CD4-positive, CD25-positive, alpha-beta regulatory T cell (primary cell): ENCODE measurements around the gene TSC1. TPM values are rescaled to one million over a fixed set of nuclear protein-coding genes. Genes with fewer than 3 reads are reported as not detected.

Experiments used
- ATAC-seq, 2 donors: fragments of 150-1000 bp; cut with Tn5 transposase; one replicate each; pipeline ENCODE4 v1.10.0; 2021; ENCODE audit warnings: low read depth in 2 of 2, moderate number of reproducible peaks in 2 of 2, moderate library complexity in 1 of 2
- DNase-seq, 3 donors: peaks; one replicate each; pipeline versions ENCODE4 v3.0.0 to v3.0.0-alpha.2; 2012 to 2022; ENCODE audit warnings: mixed read lengths in 1 of 3
- H3K27ac ChIP-seq: one replicate; pipeline ENCODE4 v1.7.0; 2013; ENCODE audit warnings: mild to moderate bottlenecking, low read length; ENCODE audit not compliant: insufficient read depth, poor library complexity, severe bottlenecking
- H3K27me3 ChIP-seq: one replicate; pipeline ENCODE4 v1.7.0; 2013; ENCODE audit warnings: low read length; ENCODE audit not compliant: control insufficient read depth, insufficient read depth
- H3K36me3 ChIP-seq: one replicate; pipeline ENCODE4 v1.7.0; 2013; ENCODE audit warnings: mild to moderate bottlenecking, low read length, moderate library complexity; ENCODE audit not compliant: control insufficient read depth, insufficient read depth
- H3K4me1 ChIP-seq: 2 replicates; pipeline ENCODE4 v1.7.0; 2013; ENCODE audit warnings: mild to moderate bottlenecking, low read length; ENCODE audit not compliant: insufficient read depth, control insufficient read depth, poor library complexity, severe bottlenecking
- H3K4me3 ChIP-seq: one replicate; pipeline ENCODE4 v1.7.0; 2013; ENCODE audit warnings: low read depth, mild to moderate bottlenecking, low read length, moderate library complexity
- H3K9me3 ChIP-seq, 2 experiments: 1 replicate in 1 of 2; 2 replicates in 1 of 2; pipeline ENCODE4 v1.7.0; 2013; ENCODE audit warnings: low read length in 2 of 2, mild to moderate bottlenecking in 1 of 2, moderate library complexity in 1 of 2; ENCODE audit not compliant: control insufficient read depth in 2 of 2
- H3K27ac Mint-ChIP-seq, 3 donors: one replicate each; pipeline ENCODE4 v1.8.0; 2020 to 2022; ENCODE audit warnings: mild to moderate bottlenecking in 3 of 3, mixed read lengths in 3 of 3, moderate library complexity in 2 of 3
- H3K27me3 Mint-ChIP-seq: one replicate; pipeline ENCODE4 v1.8.0; 2022; ENCODE audit warnings: mild to moderate bottlenecking, mixed read lengths
- H3K36me3 Mint-ChIP-seq: one replicate; pipeline ENCODE4 v1.8.0; 2020; ENCODE audit warnings: mixed read lengths
- H3K4me1 Mint-ChIP-seq, 4 donors: one replicate each; pipeline ENCODE4 v1.8.0; 2020 to 2022; ENCODE audit warnings: mixed read lengths in 4 of 4, mild to moderate bottlenecking in 1 of 4
- H3K4me3 Mint-ChIP-seq, 4 donors: one replicate each; pipeline ENCODE4 v1.8.0; 2020 to 2022; ENCODE audit warnings: mild to moderate bottlenecking in 4 of 4, mixed read lengths in 4 of 4, moderate library complexity in 3 of 4
- H3K9me3 Mint-ChIP-seq, 7 donors: one replicate each; pipeline ENCODE4 v1.8.0; 2020 to 2022; ENCODE audit warnings: mixed read lengths in 7 of 7, mild to moderate bottlenecking in 3 of 7, moderate library complexity in 2 of 7
- polyA plus RNA-seq, 4 donors: library from polyadenylated mRNA; unstranded; fragments of 300-500 nt; fragmentation: Illumina TruSeq; gene quantifications; one replicate each; pipeline ENCODE4 v1.2.3, GENCODE V29; 2021
- total RNA-seq: library from RNA; stranded (reverse); gene quantifications from one replicate; pipeline ENCODE4 v1.2.3, GENCODE V29; 2022

Gene TSC1
- total and polyA plus RNA-seq, 5 donors from 2014 or later = 8.7 to 63.0 (median 11.7) TPM

- H3K27me3 Mint-ChIP-seq = peaks cover 10% of the 10 kb centered on the region
- ATAC-seq = no peak
Measured at GRCh38 chr9:132875159-132875558, 69.3 kb downstream of the TSC1 start.

GRCh38 chr9:132873403-132873802 lies 71.0 kb downstream of the TSC1 start:
- peak overlapping the region in 2 of 4 donors; percentile 17 to 25 for H3K4me3 Mint-ChIP-seq
- Histone ChIP-seq H3K4me3 (no peak overlapping the region), H3K4me1 (peaks cover 8% of the 10 kb centered on the region), H3K27me3 (no peaks in the 10 kb centered on the region), H3K9me3 (no peaks in the 10 kb centered on the region), H3K36me3 (no peaks in the 10 kb centered on the region), H3K27ac (no peak overlapping the region)
- DNase-seq (peak in 1 of 3 donors; percentile 44), ATAC-seq (no peak)
- no peaks in the 10 kb centered on the region for H3K36me3 Mint-ChIP-seq
- peaks cover 4% of the 10 kb centered on the region for H3K27me3 Mint-ChIP-seq
- peaks cover 0 to 7% (median 3%) of the 10 kb centered on the region in 4 donors for H3K4me1 Mint-ChIP-seq
- no peak overlapping the region for H3K27ac Mint-ChIP-seq
- no peaks in the 10 kb centered on the region for H3K9me3 Mint-ChIP-seq

More at GRCh38 chr9:132875159-132875558, 69.3 kb downstream of the TSC1 start:
- Histone ChIP-seq H3K27ac (no peak overlapping the region), H3K4me3 (no peak overlapping the region), H3K36me3 (no peaks in the 10 kb centered on the region), H3K4me1 (peaks cover 15% of the 10 kb centered on the region), H3K9me3 (no peaks in the 10 kb centered on the region), H3K27me3 (no peaks in the 10 kb centered on the region)
- DNase-seq = no peak
- H3K36me3 Mint-ChIP-seq = no peaks in the 10 kb centered on the region
- peak overlapping the region in 3 of 4 donors; percentile 1 to 80 (median 29) for H3K4me3 Mint-ChIP-seq
- H3K4me1 Mint-ChIP-seq = peaks cover 0 to 18% (median 8%) of the 10 kb centered on the region in 4 donors
- H3K9me3 Mint-ChIP-seq = no peaks in the 10 kb centered on the region
- no peak overlapping the region for H3K27ac Mint-ChIP-seq

GRCh38 chr9:132869266-132869665 lies 75.2 kb downstream of the TSC1 start:
- Mint-ChIP-seq H3K27me3 (peaks cover 18% of the 10 kb centered on the region), H3K9me3 (no peaks in the 10 kb centered on the region), H3K4me3 (no peak overlapping the region), H3K36me3 (no peaks in the 10 kb centered on the region), H3K4me1 (peaks cover 0 to 4% (median 0%) of the 10 kb centered on the region in 4 donors), H3K27ac (no peak overlapping the region)
- Histone ChIP-seq H3K36me3 (no peaks in the 10 kb centered on the region), H3K4me1 (no peaks in the 10 kb centered on the region), H3K9me3 (no peaks in the 10 kb centered on the region), H3K4me3 (no peak overlapping the region), H3K27me3 (no peaks in the 10 kb centered on the region), H3K27ac (no peak overlapping the region)
- ATAC-seq (no peak), DNase-seq (no peak)

GRCh38 chr9:132866898-132867297 lies 77.5 kb downstream of the TSC1 start:
- Histone ChIP-seq H3K9me3 (no peaks in the 10 kb centered on the region), H3K27me3 (no peaks in the 10 kb centered on the region), H3K4me1 (no peaks in the 10 kb centered on the region), H3K27ac (no peak overlapping the region), H3K36me3 (no peaks in the 10 kb centered on the region), H3K4me3 (no peak overlapping the region)
- H3K36me3 Mint-ChIP-seq = no peaks in the 10 kb centered on the region
- H3K4me3 Mint-ChIP-seq = no peak overlapping the region
- DNase-seq (no peak), ATAC-seq (no peak)
- no peaks in the 10 kb centered on the region for H3K9me3 Mint-ChIP-seq
- H3K27me3 Mint-ChIP-seq = peaks cover 13% of the 10 kb centered on the region
- no peak overlapping the region for H3K27ac Mint-ChIP-seq
- no peaks in the 10 kb centered on the region for H3K4me1 Mint-ChIP-seq

GRCh38 chr9:132864691-132865090 lies 79.7 kb downstream of the TSC1 start:
- Mint-ChIP-seq H3K27ac (no peak overlapping the region), H3K27me3 (peaks cover 17% of the 10 kb centered on the region), H3K9me3 (no peaks in the 10 kb centered on the region), H3K36me3 (no peaks in the 10 kb centered on the region), H3K4me1 (no peaks in the 10 kb centered on the region), H3K4me3 (no peak overlapping the region)
- DNase-seq = no peak
- Histone ChIP-seq H3K4me1 (no peaks in the 10 kb centered on the region), H3K27ac (no peak overlapping the region), H3K27me3 (no peaks in the 10 kb centered on the region), H3K36me3 (no peaks in the 10 kb centered on the region), H3K9me3 (no peaks in the 10 kb centered on the region), H3K4me3 (no peak overlapping the region)
- no peak for ATAC-seq

- H3K27me3 ChIP-seq = no peaks in the 10 kb centered on the region
- ATAC-seq (no peak), DNase-seq (no peak)
- H3K4me3 ChIP-seq = no peak overlapping the region
- H3K4me1 ChIP-seq = no peaks in the 10 kb centered on the region
- Mint-ChIP-seq H3K9me3 (no peaks in the 10 kb centered on the region), H3K27ac (no peak overlapping the region), H3K27me3 (peaks cover 19% of the 10 kb centered on the region), H3K36me3 (no peaks in the 10 kb centered on the region), H3K4me3 (no peak overlapping the region), H3K4me1 (no peaks in the 10 kb centered on the region)
- no peaks in the 10 kb centered on the region for H3K9me3 ChIP-seq
- no peak overlapping the region for H3K27ac ChIP-seq
- no peaks in the 10 kb centered on the region for H3K36me3 ChIP-seq
Measured at GRCh38 chr9:132864277-132864676, 80.1 kb downstream of the TSC1 start.

GRCh38 chr9:132863096-132863495 lies 81.3 kb downstream of the TSC1 start:
- Mint-ChIP-seq H3K27ac (no peak overlapping the region), H3K4me3 (no peak overlapping the region), H3K9me3 (no peaks in the 10 kb centered on the region), H3K4me1 (no peaks in the 10 kb centered on the region), H3K36me3 (no peaks in the 10 kb centered on the region), H3K27me3 (peaks cover 19% of the 10 kb centered on the region)
- H3K4me3 ChIP-seq = no peak overlapping the region
- no peaks in the 10 kb centered on the region for H3K36me3 ChIP-seq
- H3K4me1 ChIP-seq = no peaks in the 10 kb centered on the region
- H3K27me3 ChIP-seq = no peaks in the 10 kb centered on the region
- DNase-seq (no peak), ATAC-seq (no peak)
- no peak overlapping the region for H3K27ac ChIP-seq
- no peaks in the 10 kb centered on the region for H3K9me3 ChIP-seq

- H3K4me3 ChIP-seq = no peak overlapping the region
- H3K27me3 Mint-ChIP-seq = peaks cover 19% of the 10 kb centered on the region
- H3K9me3 Mint-ChIP-seq = no peaks in the 10 kb centered on the region
- no peak for ATAC-seq
- no peak overlapping the region for H3K27ac ChIP-seq
- H3K36me3 ChIP-seq = no peaks in the 10 kb centered on the region
- H3K9me3 ChIP-seq = no peaks in the 10 kb centered on the region
- no peaks in the 10 kb centered on the region for H3K36me3 Mint-ChIP-seq
- H3K27me3 ChIP-seq = no peaks in the 10 kb centered on the region
- DNase-seq = no peak
- H3K27ac Mint-ChIP-seq = no peak overlapping the region
- H3K4me1 Mint-ChIP-seq = no peaks in the 10 kb centered on the region
- no peaks in the 10 kb centered on the region for H3K4me1 ChIP-seq
- no peak overlapping the region for H3K4me3 Mint-ChIP-seq
Measured at GRCh38 chr9:132862533-132862932, 81.9 kb downstream of the TSC1 start.
